Measurements from ENCODE around the gene SLC4A1AP.
"Not testable (repeated sequence)": the region's sequence is repeated elsewhere in the genome, so short reads cannot be mapped to it uniquely, and the experiment has no call there.

SLC4A1AP gene

DNA sequence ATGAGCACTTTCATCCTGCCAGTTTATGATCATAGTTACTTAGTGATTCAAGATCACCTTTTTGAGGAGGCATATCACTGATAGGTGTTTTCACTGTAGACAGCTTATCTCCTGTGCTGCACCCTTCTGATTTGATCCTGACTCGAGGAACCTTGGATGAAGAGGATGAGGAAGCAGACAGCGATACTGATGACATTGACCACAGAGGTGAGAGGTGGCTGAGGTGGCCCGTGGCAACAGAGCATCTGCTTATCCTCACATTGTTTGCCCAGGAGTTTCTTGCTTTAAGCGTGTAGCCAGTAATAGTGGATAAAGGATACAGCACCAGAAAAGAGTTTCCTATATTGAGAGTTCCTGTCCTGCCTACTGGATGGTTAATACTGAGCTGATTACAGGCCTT, 16.0 kb upstream of the SLC4A1AP start:
- H3K4me3 ChIP-seq (ENCODE audit: low read length): no peak overlapping the region
- no peak for DNase-seq (ENCODE audit: low read depth, low spot score)

- no peak for DNase-seq (ENCODE audit: low read depth, low spot score)
- no peak overlapping the region for H3K4me3 ChIP-seq (ENCODE audit: low read length)
Measured at GRCh38 chr2:27651056-27651455, 12.6 kb upstream of the SLC4A1AP start.

- no peak for DNase-seq (ENCODE audit: low read depth, low spot score)
- H3K4me3 ChIP-seq (ENCODE audit: low read length): no peak overlapping the region
Measured at GRCh38 chr2:27652341-27652740, 11.3 kb upstream of the SLC4A1AP start.

DNA sequence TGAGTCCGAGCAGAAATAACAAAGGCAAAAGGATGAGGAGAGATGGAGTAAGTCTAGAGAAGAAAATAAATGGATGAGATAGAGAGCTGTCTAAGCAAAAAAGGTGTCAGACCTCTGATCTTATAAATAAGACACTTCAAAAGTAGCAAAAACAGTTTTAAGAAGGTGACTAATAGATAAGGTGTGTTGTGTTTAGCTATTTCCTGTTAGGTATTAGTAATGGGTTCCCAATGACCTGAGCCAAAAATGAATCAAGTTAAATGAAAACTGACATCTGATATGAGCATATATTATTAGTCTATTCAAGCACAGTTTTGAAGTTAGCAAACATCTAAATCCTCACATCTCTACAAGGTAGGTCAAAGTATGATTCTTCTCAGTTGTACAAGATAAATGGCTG, 10.9 kb upstream of the SLC4A1AP start:
- no peak overlapping the region for H3K4me3 ChIP-seq (ENCODE audit: low read length)
- DNase-seq (ENCODE audit: low read depth, low spot score): no peak

GRCh38 chr2:27653397-27653796, 10.3 kb upstream of the SLC4A1AP start:
- no peak overlapping the region for H3K4me3 ChIP-seq (ENCODE audit: low read length)
- DNase-seq (ENCODE audit: low read depth, low spot score): no peak

GRCh38 chr2:27655155-27655951, 8.3 kb upstream of the SLC4A1AP start:
- no peak overlapping the region for H3K4me3 ChIP-seq (ENCODE audit: low read length)
- no peak for DNase-seq (ENCODE audit: low read depth, low spot score)

DNA sequence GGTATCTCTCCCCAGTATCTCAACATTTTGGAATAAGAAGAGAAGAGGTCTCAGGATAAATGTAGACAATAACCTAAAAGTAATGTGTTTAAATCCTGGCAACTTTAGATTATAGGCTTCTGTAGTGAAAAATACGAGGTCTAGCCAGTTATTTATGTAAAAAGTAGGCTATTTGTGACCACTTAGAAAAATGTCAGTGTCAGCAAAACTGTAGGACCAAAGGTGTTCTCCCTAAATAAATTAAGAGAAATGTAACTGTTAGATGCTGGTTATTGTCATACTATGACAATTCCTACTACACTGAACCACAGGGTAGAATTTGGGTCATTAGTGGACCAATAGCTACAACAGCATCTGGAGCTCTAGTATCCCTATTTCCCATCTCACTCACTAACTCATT, 2.3 kb upstream of the SLC4A1AP start:
- no peak for DNase-seq (ENCODE audit: low read depth, low spot score)
- H3K4me3 ChIP-seq (ENCODE audit: low read length): no peak overlapping the region

GRCh38 chr2:27664154-27664574, 475 bp downstream of the SLC4A1AP start:
- no peak for DNase-seq (ENCODE audit: low read depth, low spot score)
- H3K4me3 ChIP-seq (ENCODE audit: low read length): peak overlapping the region; percentile 95

DNA sequence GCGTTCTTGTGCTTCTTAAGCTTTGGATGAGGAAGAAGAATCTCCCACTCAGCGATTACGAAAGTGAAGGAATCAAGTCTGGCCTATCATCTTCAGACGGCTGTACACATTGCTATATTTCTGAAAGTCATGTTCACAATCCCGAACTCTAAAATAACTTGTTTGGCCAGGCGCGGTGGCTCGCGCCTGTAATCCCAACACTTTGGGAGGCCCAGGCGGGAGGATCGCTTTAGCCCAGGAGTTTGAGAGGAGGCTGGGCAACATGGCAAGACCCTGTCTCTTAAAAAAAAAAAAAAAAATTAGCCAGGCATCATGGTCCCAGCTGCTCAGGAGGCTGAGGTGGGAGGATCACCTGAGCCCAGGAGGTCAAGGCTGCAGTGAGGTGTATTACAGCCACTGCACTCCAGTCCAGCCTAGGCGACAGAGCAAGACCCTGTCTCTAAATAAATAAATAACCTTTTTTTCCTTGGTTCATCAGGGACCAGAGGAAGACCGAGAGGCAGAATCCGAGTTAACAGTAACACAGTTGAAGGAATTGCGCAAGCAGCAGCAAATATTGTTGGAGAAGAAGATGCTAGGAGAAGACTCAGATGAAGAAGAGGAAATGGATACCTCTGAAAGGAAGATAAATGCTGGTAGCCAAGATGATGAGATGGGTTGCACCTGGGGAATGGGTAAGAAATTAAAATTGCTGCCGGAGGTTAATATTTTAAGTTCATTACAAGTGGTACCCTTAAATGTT, 1.1 kb downstream of the SLC4A1AP start:
- peak overlapping the region; percentile 95 for H3K4me3 ChIP-seq (ENCODE audit: low read length)
- DNase-seq (ENCODE audit: low read depth, low spot score): no peak

DNA sequence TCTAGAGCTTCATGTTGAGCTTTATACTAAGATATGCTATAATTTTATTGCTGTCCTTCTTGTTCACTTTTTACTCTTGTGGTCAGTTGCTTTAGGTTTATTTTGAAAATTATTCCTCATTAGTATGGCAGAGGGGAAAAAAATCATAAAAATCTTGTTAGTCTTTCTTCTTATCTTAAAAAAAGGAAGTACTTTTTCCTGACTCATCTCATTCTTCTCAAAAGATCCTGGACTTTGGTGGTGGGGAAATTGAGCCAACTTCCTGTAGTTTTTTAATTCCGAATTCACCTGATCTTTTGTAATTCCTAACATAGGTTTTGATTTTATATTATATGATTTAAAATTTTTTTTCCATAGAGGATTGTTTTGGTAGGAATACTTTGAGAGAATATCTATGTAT, 3.8 kb downstream of the SLC4A1AP start:
- H3K4me3 ChIP-seq (ENCODE audit: low read length): no peak overlapping the region
- no peak for DNase-seq (ENCODE audit: low read depth, low spot score)

DNA sequence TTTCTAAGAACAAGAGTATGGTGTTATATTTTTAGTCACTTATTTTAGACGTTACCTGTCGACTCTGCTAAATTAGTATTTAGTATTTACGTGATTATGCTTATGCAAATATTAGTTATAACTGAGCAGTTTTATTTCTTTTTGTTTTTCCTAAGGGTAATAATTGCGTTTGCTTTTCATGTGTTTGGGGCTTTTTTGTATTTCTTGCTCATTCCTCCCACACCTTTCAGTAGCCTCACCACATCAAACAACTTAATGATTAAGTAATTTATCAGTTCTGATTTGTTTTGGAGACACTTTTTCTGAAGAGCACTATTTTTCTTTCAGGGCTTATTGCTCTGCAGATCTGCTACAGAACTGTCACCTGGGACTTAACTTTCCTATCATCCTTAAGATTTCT, 7.5 kb downstream of the SLC4A1AP start:
- no peak for DNase-seq (ENCODE audit: low read depth, low spot score)
- no peak overlapping the region for H3K4me3 ChIP-seq (ENCODE audit: low read length)

DNA sequence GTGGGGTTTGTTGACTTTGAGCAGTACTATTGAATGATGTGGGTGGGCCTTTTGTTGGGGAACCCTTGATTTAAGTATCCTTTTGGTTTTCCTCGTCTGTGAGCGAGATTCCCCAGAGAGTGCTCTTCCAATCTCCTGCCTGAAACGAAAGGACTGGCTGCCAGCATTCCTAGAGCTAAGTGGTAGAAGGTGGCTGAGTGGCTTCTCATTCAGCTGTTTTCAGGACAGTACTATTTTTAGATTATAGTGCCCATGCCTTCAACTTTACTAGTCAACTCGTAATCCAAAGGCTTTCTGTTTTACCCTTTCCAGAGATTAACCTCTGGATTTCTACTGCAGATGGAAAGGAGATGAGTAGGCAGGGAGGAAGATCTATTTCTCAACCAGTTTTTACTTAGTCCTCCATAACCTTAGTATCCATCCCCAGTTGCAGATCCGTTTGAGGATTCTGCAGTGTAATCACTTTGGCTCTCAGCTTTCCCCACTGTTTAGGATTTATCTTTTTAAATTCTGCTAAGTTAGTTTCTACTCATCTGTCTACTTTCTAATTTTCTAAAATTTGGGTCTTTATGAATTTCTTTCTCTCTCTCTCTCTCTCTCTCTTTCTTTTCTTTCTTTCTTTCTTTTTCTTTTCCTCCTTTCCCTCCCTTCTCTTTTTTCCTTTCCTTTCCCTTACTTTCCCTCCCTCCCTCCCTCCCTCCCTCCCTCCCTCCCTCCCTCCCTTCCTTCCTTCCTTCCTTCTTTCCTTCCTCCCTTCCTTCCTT, 9.2 kb downstream of the SLC4A1AP start:
- no peak for DNase-seq (ENCODE audit: low read depth, low spot score)
- no peak overlapping the region for H3K4me3 ChIP-seq (ENCODE audit: low read length)

GRCh38 chr2:27680571-27680970, 16.9 kb downstream of the SLC4A1AP start:
- no peak overlapping the region for H3K4me3 ChIP-seq (ENCODE audit: low read length)
- no peak for DNase-seq (ENCODE audit: low read depth, low spot score)

DNA sequence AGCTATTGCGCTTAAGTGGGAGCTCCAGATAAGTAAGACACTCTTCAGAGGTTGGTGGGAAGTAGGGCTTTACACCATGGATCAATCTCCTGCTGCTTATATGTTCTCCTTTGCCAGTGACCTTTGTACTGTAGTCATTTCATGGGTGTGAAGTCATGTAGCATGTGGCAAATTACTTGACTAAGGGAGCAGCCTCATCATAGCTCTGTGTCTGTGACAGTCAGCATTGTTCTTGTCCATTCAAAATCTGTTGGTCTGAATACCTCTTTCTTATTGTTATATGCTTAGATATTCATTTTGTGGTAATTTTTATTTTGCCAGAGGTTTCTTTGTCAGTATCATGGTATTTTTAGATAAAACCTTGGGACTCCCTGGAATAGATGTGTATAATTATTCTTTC, 18.2 kb downstream of the SLC4A1AP start:
- DNase-seq (ENCODE audit: low read depth, low spot score): no peak
- no peak overlapping the region for H3K4me3 ChIP-seq (ENCODE audit: low read length)

DNA sequence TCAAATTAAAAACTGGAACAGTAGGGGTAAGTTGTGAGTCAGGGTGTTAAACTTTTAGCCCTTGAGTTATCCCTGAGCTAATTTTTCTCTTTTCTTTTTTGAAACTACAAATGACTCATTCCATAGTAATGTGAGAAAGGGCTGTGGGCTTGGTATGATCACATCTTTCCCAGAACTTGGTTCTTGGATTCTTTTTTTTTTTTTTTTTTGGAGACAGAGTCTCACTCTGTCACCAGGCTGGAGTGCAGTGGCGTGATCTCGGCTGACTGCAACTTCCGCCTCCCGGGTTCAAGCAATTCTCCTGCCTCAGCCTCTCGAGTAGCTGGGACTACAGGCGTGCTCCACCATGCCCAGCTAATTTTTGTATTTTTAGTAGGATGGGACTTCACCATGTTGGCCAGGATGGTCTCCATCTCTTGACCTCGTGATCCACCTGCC, 18.7 kb downstream of the SLC4A1AP start:
- not testable (repeated sequence) for DNase-seq (ENCODE audit: low read depth, low spot score); H3K4me3 ChIP-seq (ENCODE audit: low read length)

DNA sequence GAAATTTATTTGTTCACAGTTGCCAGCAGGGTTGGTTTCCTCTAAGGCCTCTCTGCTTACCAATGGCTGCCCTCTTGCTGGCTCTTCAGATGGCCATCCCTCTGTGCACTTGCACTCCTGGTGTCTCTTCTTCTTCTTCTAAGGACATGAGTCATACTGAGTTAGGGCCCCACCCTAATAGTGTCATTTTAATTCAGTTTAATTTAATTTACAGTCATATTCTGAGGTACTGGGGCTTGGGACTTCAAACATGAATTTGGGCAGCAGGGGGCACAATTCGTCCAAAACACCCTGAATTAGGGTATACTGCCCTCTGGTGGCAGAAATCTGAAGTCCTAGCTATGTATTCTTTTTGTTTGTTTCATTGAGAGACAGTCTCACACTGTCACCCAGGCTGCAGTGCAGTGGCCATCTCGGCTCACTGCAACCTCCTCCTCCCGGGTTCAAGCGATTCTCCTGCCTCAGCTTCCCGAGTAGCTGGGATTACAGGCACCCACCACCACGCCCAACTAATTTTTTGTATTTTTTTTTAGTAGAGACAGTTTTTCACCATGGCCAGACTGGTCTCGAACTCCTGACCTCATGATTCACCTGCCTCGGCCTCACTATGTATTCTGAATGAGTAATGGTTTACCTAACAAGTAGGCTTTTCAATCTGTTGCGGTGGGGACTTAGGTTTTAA, 19.8 kb downstream of the SLC4A1AP start:
- DNase-seq (ENCODE audit: low read depth, low spot score): peak; percentile 95
- no peak overlapping the region for H3K4me3 ChIP-seq (ENCODE audit: low read length)

DNA sequence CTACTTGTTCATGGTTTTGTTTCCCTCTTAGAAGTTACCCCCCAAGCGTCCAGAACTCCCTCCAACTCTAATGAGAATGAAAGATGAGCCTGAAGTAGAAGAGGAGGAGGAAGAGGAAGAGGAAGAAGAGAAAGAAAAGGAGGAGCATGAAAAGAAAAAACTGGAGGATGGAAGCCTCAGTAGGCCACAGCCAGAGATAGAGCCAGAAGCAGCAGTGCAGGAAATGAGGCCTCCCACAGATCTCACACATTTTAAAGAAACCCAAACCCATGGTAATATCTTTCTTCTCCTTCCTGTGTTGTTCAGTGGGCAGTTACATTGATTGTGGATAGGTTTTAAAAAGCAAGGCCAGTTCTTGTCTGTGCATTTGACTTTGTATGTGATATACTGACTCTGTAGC, 21.3 kb downstream of the SLC4A1AP start:
- DNase-seq (ENCODE audit: low read depth, low spot score): peak; percentile 24
- H3K4me3 ChIP-seq (ENCODE audit: low read length): peak overlapping the region; percentile 20

- DNase-seq (ENCODE audit: low read depth, low spot score): no peak
- no peak overlapping the region for H3K4me3 ChIP-seq (ENCODE audit: low read length)
Measured at GRCh38 chr2:27685577-27685976, 21.9 kb downstream of the SLC4A1AP start.

DNA sequence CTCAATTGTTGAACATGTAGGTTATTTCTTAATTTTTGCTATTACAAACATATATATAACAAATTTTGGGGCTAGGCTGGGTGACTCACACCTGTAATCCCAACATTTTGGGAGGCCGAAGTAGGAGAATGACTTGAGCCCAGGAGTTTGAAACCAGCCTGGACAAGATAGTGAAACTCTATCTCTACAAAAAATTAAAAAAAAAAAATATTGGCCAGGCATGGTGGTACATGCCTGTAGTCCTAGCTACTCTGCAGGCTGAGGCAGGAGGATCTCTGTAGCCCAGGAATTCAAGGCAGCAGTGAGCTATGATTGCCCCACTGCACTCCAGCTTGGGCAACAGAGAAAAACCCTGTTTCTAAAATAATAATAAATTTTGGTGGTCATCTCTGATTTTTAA, 23.5 kb downstream of the SLC4A1AP start:
- no peak for DNase-seq (ENCODE audit: low read depth, low spot score)

More for the DNA sequence above, 23.5 kb downstream of the SLC4A1AP start:
- no peak overlapping the region for H3K4me3 ChIP-seq (ENCODE audit: low read length)
